Measurements from ENCODE around the gene DAB1. TPM values are rescaled to one million over a fixed set of nuclear protein-coding genes. Genes with fewer than 3 reads are reported as not detected.
A peak's percentile ranks its signal among the peaks of the same experiment; 100 is the strongest.

DAB1 gene
- total and polyA plus RNA-seq, 10 of the 15 experiments (the other 5 are each of a cell fraction or from before 2014, with no cell fraction given), result 0.02 to 0.10 (median 0.03) TPM; not detected in 5

- TF ChIP-seq, protein P1, sequence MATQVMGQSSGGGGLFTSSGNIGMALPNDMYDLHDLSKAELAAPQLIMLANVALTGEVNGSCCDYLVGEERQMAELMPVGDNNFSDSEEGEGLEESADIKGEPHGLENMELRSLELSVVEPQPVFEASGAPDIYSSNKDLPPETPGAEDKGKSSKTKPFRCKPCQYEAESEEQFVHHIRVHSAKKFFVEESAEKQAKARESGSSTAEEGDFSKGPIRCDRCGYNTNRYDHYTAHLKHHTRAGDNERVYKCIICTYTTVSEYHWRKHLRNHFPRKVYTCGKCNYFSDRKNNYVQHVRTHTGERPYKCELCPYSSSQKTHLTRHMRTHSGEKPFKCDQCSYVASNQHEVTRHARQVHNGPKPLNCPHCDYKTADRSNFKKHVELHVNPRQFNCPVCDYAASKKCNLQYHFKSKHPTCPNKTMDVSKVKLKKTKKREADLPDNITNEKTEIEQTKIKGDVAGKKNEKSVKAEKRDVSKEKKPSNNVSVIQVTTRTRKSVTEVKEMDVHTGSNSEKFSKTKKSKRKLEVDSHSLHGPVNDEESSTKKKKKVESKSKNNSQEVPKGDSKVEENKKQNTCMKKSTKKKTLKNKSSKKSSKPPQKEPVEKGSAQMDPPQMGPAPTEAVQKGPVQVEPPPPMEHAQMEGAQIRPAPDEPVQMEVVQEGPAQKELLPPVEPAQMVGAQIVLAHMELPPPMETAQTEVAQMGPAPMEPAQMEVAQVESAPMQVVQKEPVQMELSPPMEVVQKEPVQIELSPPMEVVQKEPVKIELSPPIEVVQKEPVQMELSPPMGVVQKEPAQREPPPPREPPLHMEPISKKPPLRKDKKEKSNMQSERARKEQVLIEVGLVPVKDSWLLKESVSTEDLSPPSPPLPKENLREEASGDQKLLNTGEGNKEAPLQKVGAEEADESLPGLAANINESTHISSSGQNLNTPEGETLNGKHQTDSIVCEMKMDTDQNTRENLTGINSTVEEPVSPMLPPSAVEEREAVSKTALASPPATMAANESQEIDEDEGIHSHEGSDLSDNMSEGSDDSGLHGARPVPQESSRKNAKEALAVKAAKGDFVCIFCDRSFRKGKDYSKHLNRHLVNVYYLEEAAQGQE (IDR thresholded peaks at IDR 0.05; ENCODE audit: low read depth, low read length), result no peak
- peak; percentile 74 for TF ChIP-seq SPI1 (IDR thresholded peaks at IDR 0.05; ENCODE audit: borderline replicate concordance, insufficient read depth, low read depth, low read length)
- no peak for TF ChIP-seq SRF (IDR thresholded peaks at IDR 0.05; ENCODE audit: low read depth in 2 of 2, low read length in 2 of 2)
- TF ChIP-seq EGR1 (IDR thresholded peaks at IDR 0.05; ENCODE audit: borderline replicate concordance in 1 of 2, low read depth in 2 of 2, low read length in 2 of 2), result no peak
- no peak for TF ChIP-seq RFX5 (IDR thresholded peaks at IDR 0.05; ENCODE audit: low read depth, low read length)
- TF ChIP-seq DPF2 (IDR thresholded peaks at IDR 0.05), result peak; percentile 95
- TF ChIP-seq MTA2 (IDR thresholded peaks at IDR 0.05; ENCODE audit: low read depth), result peak; percentile 84
- TF ChIP-seq IRF5 (IDR thresholded peaks at IDR 0.05; ENCODE audit: borderline replicate concordance), result no peak
- TF ChIP-seq ZNF384 (IDR thresholded peaks at IDR 0.05; ENCODE audit: borderline replicate concordance, low read depth, low read length), result no peak
- TF ChIP-seq CBFB (IDR thresholded peaks at IDR 0.05; ENCODE audit: low read depth), result no peak
- TF ChIP-seq BCLAF1 (IDR thresholded peaks at IDR 0.05), result no peak
- TF ChIP-seq RAD51 (IDR thresholded peaks at IDR 0.05), result no peak
- no peak for TF ChIP-seq ZSCAN29 (IDR thresholded peaks at IDR 0.05)
- TF ChIP-seq SMC3 (IDR thresholded peaks at IDR 0.05; ENCODE audit: borderline replicate concordance, low read length), result no peak
- no peak for TF ChIP-seq ZNF207 (IDR thresholded peaks at IDR 0.05; ENCODE audit: borderline replicate concordance)
- no peak for TF ChIP-seq JUND (IDR thresholded peaks at IDR 0.05; ENCODE audit: low read depth, low read length)
- no peak for TF ChIP-seq BHLHE40 (IDR thresholded peaks at IDR 0.05; ENCODE audit: borderline replicate concordance in 1 of 2, low read depth in 2 of 2, low read length in 1 of 2)
- TF ChIP-seq, protein P2, sequence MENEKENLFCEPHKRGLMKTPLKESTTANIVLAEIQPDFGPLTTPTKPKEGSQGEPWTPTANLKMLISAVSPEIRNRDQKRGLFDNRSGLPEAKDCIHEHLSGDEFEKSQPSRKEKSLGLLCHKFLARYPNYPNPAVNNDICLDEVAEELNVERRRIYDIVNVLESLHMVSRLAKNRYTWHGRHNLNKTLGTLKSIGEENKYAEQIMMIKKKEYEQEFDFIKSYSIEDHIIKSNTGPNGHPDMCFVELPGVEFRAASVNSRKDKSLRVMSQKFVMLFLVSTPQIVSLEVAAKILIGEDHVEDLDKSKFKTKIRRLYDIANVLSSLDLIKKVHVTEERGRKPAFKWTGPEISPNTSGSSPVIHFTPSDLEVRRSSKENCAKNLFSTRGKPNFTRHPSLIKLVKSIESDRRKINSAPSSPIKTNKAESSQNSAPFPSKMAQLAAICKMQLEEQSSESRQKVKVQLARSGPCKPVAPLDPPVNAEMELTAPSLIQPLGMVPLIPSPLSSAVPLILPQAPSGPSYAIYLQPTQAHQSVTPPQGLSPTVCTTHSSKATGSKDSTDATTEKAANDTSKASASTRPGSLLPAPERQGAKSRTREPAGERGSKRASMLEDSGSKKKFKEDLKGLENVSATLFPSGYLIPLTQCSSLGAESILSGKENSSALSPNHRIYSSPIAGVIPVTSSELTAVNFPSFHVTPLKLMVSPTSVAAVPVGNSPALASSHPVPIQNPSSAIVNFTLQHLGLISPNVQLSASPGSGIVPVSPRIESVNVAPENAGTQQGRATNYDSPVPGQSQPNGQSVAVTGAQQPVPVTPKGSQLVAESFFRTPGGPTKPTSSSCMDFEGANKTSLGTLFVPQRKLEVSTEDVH (IDR thresholded peaks at IDR 0.05; ENCODE audit: low read depth, partially characterized antibody), result no peak
- TF ChIP-seq, protein P3, sequence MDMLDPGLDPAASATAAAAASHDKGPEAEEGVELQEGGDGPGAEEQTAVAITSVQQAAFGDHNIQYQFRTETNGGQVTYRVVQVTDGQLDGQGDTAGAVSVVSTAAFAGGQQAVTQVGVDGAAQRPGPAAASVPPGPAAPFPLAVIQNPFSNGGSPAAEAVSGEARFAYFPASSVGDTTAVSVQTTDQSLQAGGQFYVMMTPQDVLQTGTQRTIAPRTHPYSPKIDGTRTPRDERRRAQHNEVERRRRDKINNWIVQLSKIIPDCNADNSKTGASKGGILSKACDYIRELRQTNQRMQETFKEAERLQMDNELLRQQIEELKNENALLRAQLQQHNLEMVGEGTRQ (IDR thresholded peaks at IDR 0.05; ENCODE audit: borderline replicate concordance, low read depth, low read length), result no peak
Measured at GRCh38 chr1:57167997-57168396, 255.9 kb downstream of the DAB1 start (continued).
